Ovary (tissue), 3 donors: ENCODE data around the gene FAM184B.

Experiments used
- EP300 ChIP-seq: sonication (generic); formaldehyde crosslinking; IDR thresholded peaks from one replicate; pipeline ENCODE4 v1.6.1; 2017; ENCODE audit warnings: antibody characterized with exemption
- POLR2A ChIP-seq: fragments of 450-650 bp; IDR thresholded peaks from one replicate; pipeline ENCODE4 v1.6.1; 2017; ENCODE audit warnings: antibody characterized with exemption, mild to moderate bottlenecking, moderate library complexity
- TF ChIP-seq, protein P1 (sequence below), 3 donors: fragments of 450-650 bp in 2 of 3; fragments of 200-600 bp in 1 of 3; IDR thresholded peaks; one replicate each; pipeline versions ENCODE4 v1.5.1 to v1.8.0; 2016 to 2022; ENCODE audit warnings: antibody characterized with exemption in 3 of 3, mild to moderate bottlenecking in 1 of 3
- donor health status: DM: no; HTN: no; CAD: no.

DNA sequence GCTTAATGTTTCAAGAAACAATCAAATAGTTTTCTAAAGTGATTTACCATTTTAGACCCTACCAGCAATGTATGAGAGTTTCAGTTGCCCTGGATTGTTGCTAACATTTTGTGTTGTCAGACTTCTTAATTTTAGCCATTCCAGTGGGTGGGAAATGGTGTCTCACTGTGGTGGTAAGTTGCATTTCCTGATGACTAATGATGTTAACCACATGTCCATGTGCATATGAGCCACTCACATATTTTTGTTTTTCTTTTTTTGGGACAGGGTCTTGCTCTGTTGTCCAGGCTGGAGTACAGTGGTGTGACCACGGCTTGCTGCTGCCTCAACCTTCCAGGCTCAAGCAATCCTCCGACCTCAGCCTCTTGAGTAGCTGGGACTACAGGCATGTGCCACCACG is 118.7 kb downstream of the FAM184B start:
- TF ChIP-seq, protein P1, sequence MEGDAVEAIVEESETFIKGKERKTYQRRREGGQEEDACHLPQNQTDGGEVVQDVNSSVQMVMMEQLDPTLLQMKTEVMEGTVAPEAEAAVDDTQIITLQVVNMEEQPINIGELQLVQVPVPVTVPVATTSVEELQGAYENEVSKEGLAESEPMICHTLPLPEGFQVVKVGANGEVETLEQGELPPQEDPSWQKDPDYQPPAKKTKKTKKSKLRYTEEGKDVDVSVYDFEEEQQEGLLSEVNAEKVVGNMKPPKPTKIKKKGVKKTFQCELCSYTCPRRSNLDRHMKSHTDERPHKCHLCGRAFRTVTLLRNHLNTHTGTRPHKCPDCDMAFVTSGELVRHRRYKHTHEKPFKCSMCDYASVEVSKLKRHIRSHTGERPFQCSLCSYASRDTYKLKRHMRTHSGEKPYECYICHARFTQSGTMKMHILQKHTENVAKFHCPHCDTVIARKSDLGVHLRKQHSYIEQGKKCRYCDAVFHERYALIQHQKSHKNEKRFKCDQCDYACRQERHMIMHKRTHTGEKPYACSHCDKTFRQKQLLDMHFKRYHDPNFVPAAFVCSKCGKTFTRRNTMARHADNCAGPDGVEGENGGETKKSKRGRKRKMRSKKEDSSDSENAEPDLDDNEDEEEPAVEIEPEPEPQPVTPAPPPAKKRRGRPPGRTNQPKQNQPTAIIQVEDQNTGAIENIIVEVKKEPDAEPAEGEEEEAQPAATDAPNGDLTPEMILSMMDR (IDR thresholded peaks at IDR 0.05), result no peak
- no peak for TF ChIP-seq POLR2A
- TF ChIP-seq EP300, result no peak
